H1 (cell line): ENCODE measurements around the gene MYBPC1. TPM values are rescaled to one million over a fixed set of nuclear protein-coding genes. Genes with fewer than 3 reads are reported as not detected.

ENCODE experiments used
- CTCF ChIA-PET: fragments of 300-600 bp; sonication (Branson Sonifier 250); formaldehyde crosslinking; loops from one replicate; lab custom pipeline; 2021; ENCODE audit not compliant: partially characterized antibody; lab: Charles Lee
- POLR2A ChIA-PET: fragments of 300-600 bp; sonication (Branson Sonifier 250); formaldehyde crosslinking; loops from one replicate; lab custom pipeline; 2021; ENCODE audit warnings: inconsistent platforms; ENCODE audit not compliant: partially characterized antibody; lab: Charles Lee
- DNase-seq, 2 experiments: peaks; one replicate each; pipeline versions ENCODE4 v3.0.0 to v3.0.0-alpha.2; 2010 to 2022; ENCODE audit warnings: low spot score in 2 of 2, low read depth in 1 of 2, mixed read lengths in 1 of 2
- FAIRE-seq: peaks from 2 replicates; lab custom pipeline; 2011; peaks lifted over from hg19 to GRCh38; lab: Jason Lieb, UNC
- H2AFZ ChIP-seq: 2 replicates; pipeline ENCODE4 v1.8.1; 2012; ENCODE audit warnings: low read length, inconsistent platforms
- H2AK5ac ChIP-seq: 2 replicates; pipeline ENCODE4 v1.6.1; 2013; ENCODE audit warnings: low read depth, low read length
- H2BK120ac ChIP-seq: replicated peaks from 2 replicates; pipeline ENCODE3; 2013; ENCODE audit warnings: low read depth, low read length, inconsistent platforms
- H2BK12ac ChIP-seq: 2 replicates; pipeline ENCODE4 v1.6.1; 2013; ENCODE audit warnings: low read depth, low read length
- H2BK15ac ChIP-seq: 2 replicates; pipeline ENCODE4 v1.6.1; 2013; ENCODE audit warnings: low read length
- H2BK20ac ChIP-seq: 2 replicates; pipeline ENCODE4 v1.6.1; 2013; ENCODE audit warnings: low read length
- H2BK5ac ChIP-seq: 2 replicates; pipeline ENCODE4 v1.6.1; 2013; ENCODE audit warnings: low read depth, low read length
- H3K14ac ChIP-seq: 2 replicates; pipeline ENCODE4 v1.6.1; 2013; ENCODE audit warnings: inconsistent platforms; ENCODE audit not compliant: insufficient read length
- H3K18ac ChIP-seq: 2 replicates; pipeline ENCODE4 v1.6.1; 2013; ENCODE audit warnings: low read length; ENCODE audit errors: extremely low read depth
- H3K23ac ChIP-seq: 2 replicates; pipeline ENCODE4 v1.6.1; 2013; ENCODE audit warnings: inconsistent platforms; ENCODE audit not compliant: insufficient read length
- H3K23me2 ChIP-seq: 2 replicates; pipeline ENCODE4 v1.6.1; 2013; ENCODE audit warnings: low read depth, low read length
- H3K27ac ChIP-seq: 2 replicates; pipeline ENCODE4 v1.6.1; 2011; ENCODE audit warnings: low read depth, low read length, inconsistent platforms
- H3K27me3 ChIP-seq, 4 experiments: replicated peaks in 1 of 4; 1 replicate in 1 of 4; 2 replicates in 3 of 4; pipeline versions ENCODE4 v1.6.1 to v1.8.1; 2011 to 2013; ENCODE audit warnings: low read length in 3 of 4, mild to moderate bottlenecking in 3 of 4, inconsistent platforms in 2 of 4, mixed read lengths in 2 of 4, moderate library complexity in 1 of 4; ENCODE audit not compliant: control insufficient read depth in 3 of 4, insufficient read depth in 3 of 4; ENCODE audit errors: extremely low read depth in 1 of 4
- H3K36me3 ChIP-seq, 4 experiments: 2 replicates each; pipeline versions ENCODE4 v1.6.1 to v1.8.1; 2011 to 2013; ENCODE audit warnings: mild to moderate bottlenecking in 4 of 4, low read length in 3 of 4, moderate library complexity in 2 of 4, control low read depth in 1 of 4, inconsistent platforms in 1 of 4; ENCODE audit not compliant: insufficient read depth in 4 of 4, control insufficient read depth in 2 of 4
- H3K4ac ChIP-seq: replicated peaks from 2 replicates; pipeline ENCODE3; 2013; ENCODE audit warnings: low read length, low read depth, mixed read lengths, inconsistent platforms; ENCODE audit not compliant: insufficient read length
- H3K4me1 ChIP-seq, 4 experiments: replicated peaks in 1 of 4; 1 replicate in 1 of 4; 2 replicates in 3 of 4; pipeline versions ENCODE4 v1.6.1 to v1.8.1; 2011 to 2013; ENCODE audit warnings: low read length in 3 of 4, inconsistent platforms in 2 of 4, mixed read lengths in 1 of 4; ENCODE audit not compliant: insufficient read depth in 4 of 4, control insufficient read depth in 3 of 4
- H3K4me2 ChIP-seq, 2 experiments: 2 replicates each; pipeline versions ENCODE4 v1.6.1 to v1.8.1; 2011 to 2013; ENCODE audit warnings: low read depth in 2 of 2, low read length in 2 of 2, control low read depth in 1 of 2, inconsistent platforms in 1 of 2, mild to moderate bottlenecking in 1 of 2; ENCODE audit not compliant: insufficient read depth in 1 of 2
- H3K4me3 ChIP-seq, 4 experiments: fragments of 200-600, 300-600 bp in 1 of 4; sonication (generic), shearing (Covaris generic), sonication (Bioruptor Twin) in 1 of 4; 2 replicates each; pipeline versions ENCODE4 v1.5.1 to v1.8.1; 2011 to 2016; ENCODE audit warnings: low read length in 4 of 4, low read depth in 3 of 4, control low read depth in 2 of 4, inconsistent platforms in 2 of 4, mild to moderate bottlenecking in 2 of 4, mixed read lengths in 1 of 4, moderate library complexity in 1 of 4; ENCODE audit not compliant: insufficient read depth in 2 of 4; ENCODE audit errors: extremely low read depth in 1 of 4
- H3K56ac ChIP-seq: replicated peaks from 2 replicates; pipeline ENCODE3; 2013; ENCODE audit warnings: low read depth, mild to moderate bottlenecking, mixed read lengths, low read length, inconsistent platforms; ENCODE audit not compliant: insufficient read length
- H3K79me1 ChIP-seq: 2 replicates; pipeline ENCODE4 v1.6.1; 2013; ENCODE audit warnings: low read depth, low read length, control low read depth
- H3K79me2 ChIP-seq, 2 experiments: 2 replicates each; pipeline versions ENCODE4 v1.6.1 to v1.8.1; 2012 to 2013; ENCODE audit warnings: low read length in 2 of 2, mild to moderate bottlenecking in 2 of 2, inconsistent platforms in 1 of 2; ENCODE audit not compliant: insufficient read depth in 2 of 2, control insufficient read depth in 1 of 2
- H3K9ac ChIP-seq, 4 experiments: replicated peaks in 1 of 4; 1 replicate in 1 of 4; 2 replicates in 3 of 4; pipeline versions ENCODE4 v1.6.1 to v1.8.1; 2011 to 2013; ENCODE audit warnings: low read depth in 3 of 4, low read length in 3 of 4, control low read depth in 2 of 4, mild to moderate bottlenecking in 2 of 4, moderate library complexity in 2 of 4, inconsistent platforms in 1 of 4; ENCODE audit errors: extremely low read depth in 1 of 4
- H3K9me3 ChIP-seq, 2 experiments: 2 replicates each; pipeline versions ENCODE4 v1.6.1 to v1.8.1; 2012 to 2013; ENCODE audit warnings: mild to moderate bottlenecking in 2 of 2, moderate library complexity in 2 of 2, control low read depth in 1 of 2, inconsistent platforms in 1 of 2, low read depth in 1 of 2, low read length in 1 of 2, mixed read lengths in 1 of 2; ENCODE audit not compliant: insufficient read depth in 2 of 2
- H4K20me1 ChIP-seq, 2 experiments: replicated peaks in 1 of 2; 2 replicates each; pipeline versions ENCODE3 to v1.8.1; 2011 to 2013; ENCODE audit warnings: inconsistent platforms in 2 of 2, low read length in 2 of 2, mild to moderate bottlenecking in 1 of 2; ENCODE audit not compliant: insufficient read depth in 2 of 2, control insufficient read depth in 1 of 2
- H4K5ac ChIP-seq: 2 replicates; pipeline ENCODE4 v1.6.1; 2013; ENCODE audit warnings: low read length, low read depth, mixed read lengths, inconsistent platforms; ENCODE audit not compliant: insufficient read length
- H4K8ac ChIP-seq: 2 replicates; pipeline ENCODE4 v1.8.0; 2013; ENCODE audit warnings: mild to moderate bottlenecking, moderate library complexity, low read length, inconsistent platforms; ENCODE audit not compliant: insufficient read depth; ENCODE audit errors: extremely low read depth
- H4K91ac ChIP-seq: replicated peaks from 2 replicates; pipeline ENCODE3; 2013; ENCODE audit warnings: low read length, mixed read lengths, inconsistent platforms; ENCODE audit not compliant: insufficient read length
- CHD2 ChIP-seq: IDR thresholded peaks from 2 replicates; pipeline ENCODE4 v1.6.1; 2012; ENCODE audit warnings: low read length, improper control_type of control experiment
- EGR1 ChIP-seq: IDR thresholded peaks from 2 replicates; pipeline ENCODE4 v1.6.1; 2011; ENCODE audit warnings: low read depth, low read length, borderline replicate concordance
- KDM4A ChIP-seq: IDR thresholded peaks from one replicate; pipeline ENCODE4 v1.7.1; 2012; ENCODE audit warnings: low read depth, mild to moderate bottlenecking, moderate library complexity, low read length, inconsistent platforms; ENCODE audit not compliant: severe bottlenecking
- KDM5A ChIP-seq: fragments of 200-600 bp; IDR thresholded peaks from 2 replicates; pipeline ENCODE4 v1.7.1; 2012; ENCODE audit warnings: mild to moderate bottlenecking, low read length, inconsistent platforms, mixed read lengths
- SP4 ChIP-seq: IDR thresholded peaks from 2 replicates; pipeline ENCODE4 v1.6.1; 2012; ENCODE audit warnings: low read length, inconsistent platforms
- polyA plus RNA-seq, 7 experiments: library from polyadenylated mRNA; depleted of rRNA in 3 of 7; stranded (reverse) in 5 of 7; unstranded in 2 of 7; fragments of >200 nt in 5 of 7; fragments of 200-250 nt in 2 of 7; gene quantifications; 1 replicate in 5 of 7; 2 replicates in 1 of 7; 4 replicates in 1 of 7; pipeline versions ENCODE4 v1.2.1 to v1.2.3, GENCODE V29; 2011 to 2013; ENCODE audit warnings: missing spikeins in 2 of 7, mixed read lengths in 2 of 7
- total RNA-seq: library from RNA; stranded (reverse); fragmentation: NEBNext Ultra II Directional; extraction: Animal tissue kit (Norgen Biotek cat#: 25700); gene quantifications from 2 replicates; pipeline ENCODE4 v1.2.1, GENCODE V29; 2021

MYBPC1 gene
- total and polyA plus RNA-seq, 2 of the 8 experiments (the other 6 are each of a cell fraction or from before 2014, with no cell fraction given) = not detected

- H3K4me1 ChIP-seq = no peaks in the 10 kb centered on the region
- no peaks in the 10 kb centered on the region for H3K79me1 ChIP-seq
- CTCF ChIA-PET = interaction anchor here (4.6 kb wide), 1 partner anchor 9 kb away, joined by 32 read pairs; no protein-coding TSS in a partner anchor
- no peaks in the 10 kb centered on the region for H3K79me2 ChIP-seq
- no peak overlapping the region for H3K14ac ChIP-seq
- POLR2A ChIA-PET = no interaction called here
- H3K9me3 ChIP-seq = no peaks in the 10 kb centered on the region
- H3K56ac ChIP-seq = no peak overlapping the region
- H3K23ac ChIP-seq = no peak overlapping the region
- H3K18ac ChIP-seq = no peak overlapping the region
- no peaks in the 10 kb centered on the region for H4K20me1 ChIP-seq
- H2BK15ac ChIP-seq = no peak overlapping the region
- H2BK5ac ChIP-seq = no peak overlapping the region
- no peaks in the 10 kb centered on the region for H3K27me3 ChIP-seq
- no peak overlapping the region for H4K91ac ChIP-seq
- no peaks in the 10 kb centered on the region for H3K23me2 ChIP-seq
- no peak overlapping the region for H4K8ac ChIP-seq
- TF ChIP-seq SP4 (no peak), KDM4A (no peak), KDM5A (no peak), EGR1 (no peak), CHD2 (no peak)
- H3K9ac ChIP-seq = no peak overlapping the region
- no peak overlapping the region for H3K4ac ChIP-seq
- no peak overlapping the region for H2BK12ac ChIP-seq
- H3K4me3 ChIP-seq = no peak overlapping the region
- DNase-seq (no peak), FAIRE-seq (no peak)
- H3K27ac ChIP-seq = no peak overlapping the region
- no peak overlapping the region for H3K4me2 ChIP-seq
- H3K36me3 ChIP-seq = no peaks in the 10 kb centered on the region
- H2BK20ac ChIP-seq = no peak overlapping the region
- H2AFZ ChIP-seq = no peak overlapping the region
- H4K5ac ChIP-seq = no peak overlapping the region
- H2AK5ac ChIP-seq = no peak overlapping the region
- no peak overlapping the region for H2BK120ac ChIP-seq
These were observed 85.9 kb downstream of the MYBPC1 start for GRCh38 chr12:101680647-101681046.
